ENCODE results near the gene FERMT3. TPM values are rescaled to one million over a fixed set of nuclear protein-coding genes. Genes with fewer than 3 reads are reported as not detected.

FERMT3 gene
- total and polyA plus RNA-seq, 2 of the 13 experiments (the other 11 are each of a cell fraction or from before 2014, with no cell fraction given), result 0.29 TPM; not detected in 1

GRCh38 chr11:64176751-64177150 is 29.8 kb upstream of the FERMT3 start:
- FAIRE-seq (no peak), ATAC-seq (no peak), DNase-seq (ENCODE audit: low spot score) (no peak)
- ChIA-PET CTCF (ENCODE audit: low intra/inter-chr PET ratio, low total read pairs) (no interaction called here), POLR2A (no interaction called here)
- H3K27me3 ChIP-seq (ENCODE audit: control insufficient read depth in 1 of 2, insufficient read depth in 2 of 2, low read length in 2 of 2), result no peaks in the 10 kb centered on the region
- H2AFZ ChIP-seq (ENCODE audit: low read length), result no peak overlapping the region
- WGBS (ENCODE audit: low lambda C conversion rate), result 90% methylated on average over 8 of the region's 8 CpGs
- BruUV-seq (replicated peaks), result no TSS peak
- H3K4me1 ChIP-seq (ENCODE audit: insufficient read depth, low read length), result peaks cover 10% of the 10 kb centered on the region
- no peak overlapping the region for H3K27ac ChIP-seq (ENCODE audit: extremely low read length, insufficient read depth, low read length)
- no peak overlapping the region for H3K4me3 ChIP-seq (replicated peaks in 1 of 3; ENCODE audit: insufficient read depth in 1 of 3, low read depth in 2 of 3, low read length in 3 of 3)
- no peaks in the 10 kb centered on the region for H4K20me1 ChIP-seq (ENCODE audit: insufficient read depth, low read length)
- TF ChIP-seq ZNF770 (CRISPR knock-in tag; IDR thresholded peaks at IDR 0.05) (no peak), MAFK (conservative IDR thresholded peaks at IDR 0.05 in 1 of 2, IDR thresholded peaks at IDR 0.05 in 1 of 2; ENCODE audit: low read length in 2 of 2) (no peak), ZKSCAN5 (CRISPR knock-in tag; IDR thresholded peaks at IDR 0.05) (no peak), ZSCAN29 (CRISPR knock-in tag; conservative IDR thresholded peaks at IDR 0.05) (no peak), GZF1 (CRISPR knock-in tag; IDR thresholded peaks at IDR 0.05) (no peak), TMF1 (CRISPR knock-in tag; IDR thresholded peaks at IDR 0.05; ENCODE audit: low read depth) (no peak), CREB1 (IDR thresholded peaks at IDR 0.05) (no peak), CREB1 (CRISPR knock-in tag; IDR thresholded peaks at IDR 0.05) (no peak), NR0B2 (CRISPR knock-in tag; IDR thresholded peaks at IDR 0.05) (no peak), PBX2 (CRISPR knock-in tag; IDR thresholded peaks at IDR 0.05) (no peak), AHR (CRISPR knock-in tag; IDR thresholded peaks at IDR 0.05) (no peak), ATF7 (IDR thresholded peaks at IDR 0.05) (no peak), ATF7 (CRISPR knock-in tag; IDR thresholded peaks at IDR 0.05) (no peak), HOXA9 (CRISPR knock-in tag; IDR thresholded peaks at IDR 0.05; ENCODE audit: borderline replicate concordance) (no peak), MNT (IDR thresholded peaks at IDR 0.05) (no peak), ZBTB25 (CRISPR knock-in tag; IDR thresholded peaks at IDR 0.05) (no peak), BRD4 (CRISPR knock-in tag; IDR thresholded peaks at IDR 0.05) (no peak), ZFP36L2 (CRISPR knock-in tag; IDR thresholded peaks at IDR 0.05) (no peak), NFRKB (IDR thresholded peaks at IDR 0.05) (no peak)
- H3K9ac ChIP-seq (ENCODE audit: insufficient read depth, low read depth, low read length), result no peak overlapping the region
- H3K36me3 ChIP-seq (replicated peaks in 1 of 2; ENCODE audit: control insufficient read depth in 1 of 2, insufficient read depth in 2 of 2, low read length in 2 of 2), result no peaks in the 10 kb centered on the region
- H3K9me3 ChIP-seq (ENCODE audit: low read length), result peaks cover 4% of the 10 kb centered on the region
- in situ Hi-C loops (cut with HindIII; ENCODE audit: extremely low pct_ligation_motif_present, low pct_unique_long_range_greater_than_20kb) (no loop called here), intact Hi-C loops (cut with micrococcal nuclease; ENCODE audit: unreplicated experiment) (no loop called here)
- H3K4me2 ChIP-seq (ENCODE audit: low read depth, low read length), result no peak overlapping the region
- H3K79me2 ChIP-seq (ENCODE audit: insufficient read depth, low read length), result no peaks in the 10 kb centered on the region
